ENCODE measurements around the gene SHISAL2A.

- TF ChIP-seq CTCF (IDR thresholded peaks at IDR 0.05) (no peak), POLR2A (IDR thresholded peaks at IDR 0.05) (no peak), POLR2AphosphoS5 (IDR thresholded peaks at IDR 0.05) (no peak), EP300 (IDR thresholded peaks at IDR 0.05) (no peak)
Measured at GRCh38 chr1:52599236-52599635, 33.7 kb upstream of the SHISAL2A start.

All from suprapubic skin (tissue), 4 donors.